NCI-H187 (cell line): ENCODE measurements around the gene RAPGEF4.

ENCODE experiments used
- DNase-seq, 2 experiments: peaks; one replicate each; lab custom pipeline; 2025; lab: John Stamatoyannopoulos, UW

Gene RAPGEF4

GRCh38 chr2:173094731-173095130 is 359.1 kb downstream of the RAPGEF4 start:
- DNase-seq: no peak

GRCh38 chr2:173095356-173095755 is 359.7 kb downstream of the RAPGEF4 start:
- DNase-seq: no peak

- no peak for DNase-seq
These were observed 363.6 kb downstream of the RAPGEF4 start for GRCh38 chr2:173099271-173099670.

- no peak for DNase-seq
These were observed 364.2 kb downstream of the RAPGEF4 start for GRCh38 chr2:173099804-173100203.

GRCh38 chr2:173101687-173102086 is 366.0 kb downstream of the RAPGEF4 start:
- DNase-seq: no peak
